HepG2 (cell line): ENCODE data around the gene NSFL1C. TPM values are rescaled to one million over a fixed set of nuclear protein-coding genes. Genes with fewer than 3 reads are reported as not detected.
A peak's percentile ranks its signal among the peaks of the same experiment; 100 is the strongest.

ENCODE experiments used
- ARID5B ChIP-seq: IDR thresholded peaks from 2 replicates; pipeline ENCODE4 v1.4.0; 2020; ENCODE audit warnings: mild to moderate bottlenecking, missing genetic modification reagents
- BRCA1 ChIP-seq: sonication (generic); formaldehyde crosslinking; IDR thresholded peaks from 2 replicates; pipeline ENCODE4 v1.4.0; 2020; ENCODE audit warnings: missing genetic modification reagents
- CEBPG ChIP-seq: IDR thresholded peaks from 2 replicates; pipeline ENCODE4 v1.6.1; 2016
- CREM ChIP-seq, 2 experiments: sonication (generic) in 1 of 2; formaldehyde crosslinking in 1 of 2; IDR thresholded peaks; 2 replicates each; pipeline versions ENCODE4 v1.4.0 to v1.6.1; 2016 to 2020; ENCODE audit warnings: antibody characterized with exemption in 1 of 2, mild to moderate bottlenecking in 1 of 2, missing genetic modification reagents in 1 of 2
- FOSL2 ChIP-seq: sonication (generic); formaldehyde crosslinking; IDR thresholded peaks from 2 replicates; pipeline ENCODE4 v1.4.0; 2020; ENCODE audit warnings: missing genetic modification reagents
- FOXA1 ChIP-seq, 2 experiments: fragments of 450-650 bp in 1 of 2; sonication (generic) in 1 of 2; formaldehyde crosslinking in 1 of 2; IDR thresholded peaks; 2 replicates each; pipeline versions ENCODE4 v1.4.0 to v1.6.1; 2016 to 2020; ENCODE audit warnings: missing genetic modification reagents in 1 of 2
- FOXA3 ChIP-seq: IDR thresholded peaks from 2 replicates; pipeline ENCODE4 v1.6.1; 2016; ENCODE audit warnings: missing genetic modification reagents, missing compliant biosample characterization
- FOXP1 ChIP-seq, 2 experiments: fragments of 450-650 bp in 1 of 2; IDR thresholded peaks; 2 replicates each; pipeline ENCODE4 v1.6.1; 2017 to 2018; ENCODE audit warnings: antibody characterized with exemption in 1 of 2
- GATAD2A ChIP-seq: IDR thresholded peaks from 2 replicates; pipeline ENCODE4 v1.6.1; 2016
- HCFC1 ChIP-seq: fragments of 150-350 bp; IDR thresholded peaks from 2 replicates; pipeline ENCODE4 v1.6.1; 2014; ENCODE audit warnings: low read depth, low read length
- HIVEP1 ChIP-seq: sonication (generic); formaldehyde crosslinking; IDR thresholded peaks from 2 replicates; pipeline ENCODE4 v1.4.0; 2020; ENCODE audit warnings: mild to moderate bottlenecking, missing genetic modification reagents
- HMGXB4 ChIP-seq, 2 experiments: sonication (generic) in 1 of 2; formaldehyde crosslinking in 1 of 2; IDR thresholded peaks; 2 replicates each; pipeline versions ENCODE4 v1.4.0 to v1.6.1; 2018 to 2020; ENCODE audit warnings: missing genetic modification reagents in 2 of 2, borderline replicate concordance in 1 of 2, low read depth in 1 of 2, mild to moderate bottlenecking in 1 of 2, missing biosample characterization in 1 of 2
- HNF4A ChIP-seq: sonication (generic); formaldehyde crosslinking; IDR thresholded peaks from 2 replicates; pipeline ENCODE4 v1.4.0; 2020; ENCODE audit warnings: missing genetic modification reagents
- HNF4G ChIP-seq, 2 experiments: sonication (generic) in 1 of 2; formaldehyde crosslinking in 1 of 2; IDR thresholded peaks; 2 replicates each; pipeline versions ENCODE4 v1.4.0 to v1.6.1; 2011 to 2020; ENCODE audit warnings: borderline replicate concordance in 2 of 2, low read depth in 2 of 2, mild to moderate bottlenecking in 2 of 2, low read length in 1 of 2, missing genetic modification reagents in 1 of 2, moderate library complexity in 1 of 2
- KDM5B ChIP-seq: sonication (generic); formaldehyde crosslinking; IDR thresholded peaks from 2 replicates; pipeline ENCODE4 v1.4.0; 2020; ENCODE audit warnings: missing genetic modification reagents, mild to moderate bottlenecking, borderline replicate concordance
- NR2C2 ChIP-seq: sonication (generic); formaldehyde crosslinking; IDR thresholded peaks from 2 replicates; pipeline ENCODE4 v1.4.0; 2020; ENCODE audit warnings: missing genetic modification reagents, mild to moderate bottlenecking, moderate library complexity, borderline replicate concordance
- SP4 ChIP-seq: sonication (generic); formaldehyde crosslinking; IDR thresholded peaks from 2 replicates; pipeline ENCODE4 v1.8.1; 2023; ENCODE audit warnings: mild to moderate bottlenecking, missing genetic modification reagents
- TARDBP ChIP-seq: sonication (generic); formaldehyde crosslinking; IDR thresholded peaks from 2 replicates; pipeline ENCODE4 v1.8.0; 2022; ENCODE audit warnings: mild to moderate bottlenecking, missing genetic modification reagents
- TRIM22 ChIP-seq: fragments of 450-650 bp; IDR thresholded peaks from 2 replicates; pipeline ENCODE4 v1.6.1; 2017
- ZBTB39 ChIP-seq: sonication (generic); formaldehyde crosslinking; IDR thresholded peaks from 2 replicates; pipeline ENCODE4 v1.5.0; 2020; ENCODE audit warnings: missing genetic modification reagents
- ZNF644 ChIP-seq: IDR thresholded peaks from 2 replicates; pipeline ENCODE4 v1.6.1; 2016; ENCODE audit warnings: low read depth
- polyA plus RNA-seq, 8 experiments: library from polyadenylated mRNA; depleted of rRNA in 3 of 8; stranded (reverse) in 7 of 8; unstranded in 1 of 8; fragments of >200 nt; fragmentation: Illumina TruSeq in 4 of 8; extraction: Trizol in 4 of 8; gene quantifications; 2 replicates each; pipeline versions ENCODE4 v1.2.1 to v1.2.3, GENCODE V29; 2011 to 2016; ENCODE audit warnings: low read depth in 4 of 8, missing spikeins in 1 of 8, mixed read lengths in 1 of 8; ENCODE audit not compliant: insufficient read depth in 1 of 8
- total RNA-seq, 5 experiments: library from RNA; depleted of rRNA; stranded (reverse); fragments of >200 nt; fragmentation: Illumina TruSeq; extraction: Trizol; gene quantifications; 2 replicates each; pipeline ENCODE4 v1.2.3, GENCODE V29; 2016; ENCODE audit warnings: low read depth in 1 of 5

NSFL1C gene
- total and polyA plus RNA-seq, 2 of the 13 experiments (the other 11 are each of a cell fraction or from before 2014, with no cell fraction given): 22.9 to 62.7 TPM

GRCh38 chr20:1401451-1401907, 65.2 kb downstream of the NSFL1C start (continued):
- TF ChIP-seq FOXP1 (IDR thresholded peaks at IDR 0.05) (no peak), FOXP1 (CRISPR knock-in tag; IDR thresholded peaks at IDR 0.05) (0 out of 2 replicates have a peak, but pooled peaks have one; percentile 27), HMGXB4 (CRISPR knock-in tag; IDR thresholded peaks at IDR 0.05; ENCODE audit: borderline replicate concordance in 1 of 2, low read depth in 1 of 2) (no peak), CEBPG (CRISPR knock-in tag) (peak; percentile 72), HIVEP1 (CRISPR knock-in tag) (no peak), HNF4G (IDR thresholded peaks at IDR 0.05; ENCODE audit: borderline replicate concordance, low read depth, low read length) (peak; percentile 65), HNF4G (CRISPR knock-in tag; IDR thresholded peaks at IDR 0.05; ENCODE audit: borderline replicate concordance, low read depth) (no peak), TARDBP (CRISPR knock-in tag) (0 out of 2 replicates have a peak, but pooled peaks have one; percentile 46), SP4 (CRISPR knock-in tag) (no peak), GATAD2A (CRISPR knock-in tag) (peak; percentile 60), FOXA3 (CRISPR knock-in tag) (peak; percentile 22; the same call in 1 of the 2 replicates), TRIM22 (no peak), KDM5B (no peak), FOSL2 (CRISPR knock-in tag) (peak; percentile 48; the same call in 1 of the 2 replicates), HCFC1 (no peak), ARID5B (CRISPR knock-in tag) (peak; percentile 31; the same call in 1 of the 2 replicates), BRCA1 (CRISPR knock-in tag) (no peak), NR2C2 (CRISPR knock-in tag) (peak; percentile 38; the same call in 1 of the 2 replicates), ZBTB39 (CRISPR knock-in tag) (no peak), HNF4A (CRISPR knock-in tag) (peak; percentile 81), CREM (IDR thresholded peaks at IDR 0.05) (no peak), CREM (CRISPR knock-in tag; IDR thresholded peaks at IDR 0.05) (no peak), FOXA1 (IDR thresholded peaks at IDR 0.05) (no peak), FOXA1 (CRISPR knock-in tag; IDR thresholded peaks at IDR 0.05) (no peak), ZNF644 (CRISPR knock-in tag) (peak; percentile 48; the same call in 1 of the 2 replicates)
